GM12875 (cell line): ENCODE measurements around the gene PSMA5.

Experiments used
- H3K4me3 ChIP-seq: one replicate; pipeline ENCODE4 v1.5.1; 2011; ENCODE audit warnings: low read depth, low read length, control low read depth
- TF ChIP-seq, protein P1 (sequence below): IDR thresholded peaks from 2 replicates; pipeline ENCODE4 v1.5.1; 2011; ENCODE audit warnings: low read depth, mild to moderate bottlenecking, control low read depth, inconsistent platforms, low read length, moderate library complexity, borderline replicate concordance; ENCODE audit not compliant: insufficient read depth

Gene PSMA5

DNA sequence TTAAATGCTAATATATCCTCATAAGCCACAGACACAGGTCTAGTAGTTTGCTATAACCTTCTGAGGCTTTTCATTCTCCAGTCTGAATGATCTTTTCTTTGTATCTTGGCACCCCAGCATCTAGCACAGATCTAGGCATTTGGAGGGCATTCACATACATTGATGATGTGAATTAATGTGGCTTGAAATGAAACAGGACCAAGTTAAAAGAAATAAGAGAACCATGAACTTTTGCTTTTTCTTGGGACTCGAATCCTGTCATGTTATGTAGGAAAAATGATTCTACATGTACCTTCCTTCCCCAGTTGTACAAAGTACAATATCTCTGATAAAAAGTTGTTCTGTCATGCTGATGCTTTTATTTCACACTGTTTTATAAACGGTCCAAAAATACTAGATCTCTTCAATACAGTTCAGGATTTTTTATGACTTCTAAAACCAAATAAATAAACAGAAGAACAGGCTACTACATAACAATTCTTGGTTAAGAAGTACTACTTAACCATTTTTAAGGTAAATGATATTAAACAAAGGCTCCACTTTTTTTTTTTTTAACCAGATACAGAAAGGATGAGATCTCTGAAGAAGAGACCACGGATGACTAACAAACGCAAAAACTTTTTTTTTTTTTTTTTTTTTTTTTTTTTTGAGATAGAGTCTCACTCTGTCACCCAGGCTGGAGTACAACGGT lies 31.5 kb downstream of the PSMA5 start:
- no peak overlapping the region for H3K4me3 ChIP-seq
- TF ChIP-seq, protein P1, sequence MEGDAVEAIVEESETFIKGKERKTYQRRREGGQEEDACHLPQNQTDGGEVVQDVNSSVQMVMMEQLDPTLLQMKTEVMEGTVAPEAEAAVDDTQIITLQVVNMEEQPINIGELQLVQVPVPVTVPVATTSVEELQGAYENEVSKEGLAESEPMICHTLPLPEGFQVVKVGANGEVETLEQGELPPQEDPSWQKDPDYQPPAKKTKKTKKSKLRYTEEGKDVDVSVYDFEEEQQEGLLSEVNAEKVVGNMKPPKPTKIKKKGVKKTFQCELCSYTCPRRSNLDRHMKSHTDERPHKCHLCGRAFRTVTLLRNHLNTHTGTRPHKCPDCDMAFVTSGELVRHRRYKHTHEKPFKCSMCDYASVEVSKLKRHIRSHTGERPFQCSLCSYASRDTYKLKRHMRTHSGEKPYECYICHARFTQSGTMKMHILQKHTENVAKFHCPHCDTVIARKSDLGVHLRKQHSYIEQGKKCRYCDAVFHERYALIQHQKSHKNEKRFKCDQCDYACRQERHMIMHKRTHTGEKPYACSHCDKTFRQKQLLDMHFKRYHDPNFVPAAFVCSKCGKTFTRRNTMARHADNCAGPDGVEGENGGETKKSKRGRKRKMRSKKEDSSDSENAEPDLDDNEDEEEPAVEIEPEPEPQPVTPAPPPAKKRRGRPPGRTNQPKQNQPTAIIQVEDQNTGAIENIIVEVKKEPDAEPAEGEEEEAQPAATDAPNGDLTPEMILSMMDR: no peak

DNA sequence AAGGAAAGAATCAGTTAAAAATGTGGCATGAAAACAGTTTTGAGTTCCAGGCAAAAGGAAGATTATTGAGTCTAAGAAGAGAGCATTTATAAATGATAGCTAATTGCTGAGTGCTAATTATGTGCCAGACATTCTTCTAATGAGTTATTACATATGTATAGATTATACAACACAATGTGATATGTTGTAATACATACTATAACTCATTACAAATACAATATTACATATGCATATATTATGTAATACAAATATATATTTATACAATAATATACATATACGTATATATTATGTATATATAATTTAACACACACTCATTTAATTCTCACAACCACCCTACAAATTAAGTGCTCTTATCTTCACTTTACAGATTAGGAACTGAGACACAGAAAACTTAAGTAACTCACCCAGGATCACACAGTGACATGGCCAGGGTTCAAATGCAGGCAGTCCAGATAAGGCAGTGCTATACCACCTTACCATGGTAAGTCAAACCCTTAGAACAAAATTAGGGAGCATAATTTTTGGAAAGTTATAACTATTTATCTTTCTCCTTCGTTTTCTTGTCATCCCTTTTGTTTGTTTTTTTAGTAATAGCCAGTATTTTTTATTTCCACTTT lies 32.5 kb downstream of the PSMA5 start:
- TF ChIP-seq, protein P1: no peak
- H3K4me3 ChIP-seq: no peak overlapping the region

DNA sequence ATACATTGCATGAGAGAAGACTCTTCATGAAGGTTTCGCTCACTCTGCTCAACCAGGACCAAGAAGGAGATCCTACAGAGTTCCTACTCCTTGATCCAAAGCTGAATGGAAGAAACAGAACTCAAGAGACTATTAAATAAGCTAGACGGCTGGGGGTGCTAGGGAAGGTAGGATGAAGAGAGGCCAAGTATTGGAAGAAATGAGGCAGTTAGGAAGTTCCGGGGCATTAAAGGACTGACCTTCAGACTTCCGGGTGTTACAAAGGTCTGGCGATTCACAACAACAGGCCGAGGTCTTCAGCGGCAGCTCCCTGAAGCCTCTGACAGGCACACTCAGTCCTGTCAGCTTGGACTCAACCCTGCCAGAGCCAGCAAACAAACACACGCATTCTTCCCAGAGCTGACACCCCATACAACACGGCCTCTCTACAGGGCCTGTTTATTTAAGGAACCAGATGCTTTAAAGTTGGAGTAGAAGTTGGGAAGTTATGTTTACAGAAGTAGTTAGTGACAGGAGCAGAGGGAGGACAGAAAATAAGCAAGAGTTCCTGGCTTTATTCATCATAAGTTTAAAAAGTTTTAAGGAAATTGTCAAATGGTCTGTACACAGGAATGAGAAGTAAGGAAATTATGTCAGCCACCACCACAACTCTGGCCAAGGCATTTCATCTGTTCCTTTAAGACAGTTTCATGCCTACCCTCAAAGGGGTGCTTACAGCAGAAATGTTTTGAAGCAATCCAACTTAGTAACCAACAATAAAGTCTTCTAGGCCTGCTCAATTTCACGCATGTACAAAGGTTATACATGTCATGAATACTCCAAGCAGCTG lies 33.2 kb downstream of the PSMA5 start:
- TF ChIP-seq, protein P1: no peak
- no peak overlapping the region for H3K4me3 ChIP-seq

DNA sequence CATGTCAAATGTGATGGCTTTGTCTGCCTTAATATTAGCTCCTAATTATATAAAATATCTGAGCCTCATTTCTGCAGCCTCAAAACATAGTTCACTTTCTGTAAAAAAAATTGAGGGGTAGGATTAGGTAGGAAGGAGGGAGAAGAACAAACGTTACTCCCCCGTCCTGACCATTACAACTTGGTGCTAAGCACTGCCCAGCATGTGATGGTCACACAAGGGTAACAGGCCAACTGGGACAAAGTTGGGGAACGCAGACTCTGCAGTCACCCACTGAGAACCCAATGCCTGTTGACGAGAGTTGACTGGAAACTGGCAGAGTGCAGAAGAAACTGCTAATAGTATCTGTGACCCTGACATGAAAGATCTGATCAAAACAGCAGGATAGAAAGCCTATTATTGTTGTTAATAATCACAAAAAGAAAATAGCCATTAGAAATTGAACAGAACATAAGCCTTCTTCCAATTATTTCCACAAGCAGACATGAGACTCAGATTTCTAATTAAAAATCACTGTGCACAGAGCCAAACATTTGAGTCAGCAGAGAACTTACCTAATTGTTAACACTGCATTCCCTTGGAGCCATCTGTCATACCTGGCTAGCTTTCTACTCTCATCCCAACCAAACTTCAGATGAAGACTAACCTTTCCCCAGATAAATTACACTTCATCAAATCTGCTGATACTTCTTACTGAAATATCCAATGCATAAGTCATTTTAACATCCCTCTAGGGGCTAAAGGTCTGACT lies 34.0 kb downstream of the PSMA5 start:
- no peak overlapping the region for H3K4me3 ChIP-seq
- TF ChIP-seq, protein P1: no peak

DNA sequence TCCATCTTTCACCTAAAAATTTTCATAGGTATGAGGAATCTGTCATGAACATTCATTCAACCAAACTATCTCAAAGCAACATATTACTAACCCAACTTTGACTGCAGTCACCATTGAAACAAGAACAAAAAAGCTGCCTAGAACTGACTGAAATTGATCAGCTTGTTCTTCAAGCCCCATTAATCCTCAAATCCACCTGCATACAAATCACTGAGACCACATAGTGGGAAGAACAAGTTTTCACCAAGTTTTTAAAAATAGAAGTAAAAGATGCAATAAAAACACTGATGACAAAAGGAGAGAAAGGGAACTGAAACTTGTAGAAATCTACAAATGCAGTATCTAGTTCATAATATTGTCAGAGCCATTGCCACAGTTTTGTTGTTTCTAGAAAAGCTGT lies 34.6 kb downstream of the PSMA5 start:
- TF ChIP-seq, protein P1: no peak
- H3K4me3 ChIP-seq: no peak overlapping the region

DNA sequence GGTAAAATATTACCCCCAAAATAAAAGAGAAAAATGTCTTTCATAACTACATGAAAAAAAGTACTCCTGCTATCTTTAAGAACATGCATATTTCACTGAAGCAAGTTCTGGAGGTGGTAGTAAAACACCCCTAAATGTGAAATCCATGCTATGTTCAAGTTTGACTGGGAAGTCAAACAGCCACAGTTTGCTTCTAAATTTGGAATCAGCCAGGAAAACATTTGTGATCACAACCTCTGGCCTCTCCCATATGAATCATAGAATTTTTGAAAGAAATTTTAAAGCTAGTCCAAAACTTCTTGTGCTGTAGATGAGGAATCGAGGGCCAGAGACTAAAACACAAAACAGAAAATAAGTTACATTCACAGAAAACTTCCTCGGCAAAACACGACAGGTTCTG lies 35.1 kb downstream of the PSMA5 start:
- no peak overlapping the region for H3K4me3 ChIP-seq
- TF ChIP-seq, protein P1: no peak
